ENCODE results near the gene PBXIP1. TPM values are rescaled to one million over a fixed set of nuclear protein-coding genes. Genes with fewer than 3 reads are reported as not detected.

The PBXIP1 gene
- total and polyA plus RNA-seq, 10 of the 15 experiments (the other 5 are each of a cell fraction or from before 2014, with no cell fraction given): 0.63 to 25.6 (median 15.4) TPM

DNA sequence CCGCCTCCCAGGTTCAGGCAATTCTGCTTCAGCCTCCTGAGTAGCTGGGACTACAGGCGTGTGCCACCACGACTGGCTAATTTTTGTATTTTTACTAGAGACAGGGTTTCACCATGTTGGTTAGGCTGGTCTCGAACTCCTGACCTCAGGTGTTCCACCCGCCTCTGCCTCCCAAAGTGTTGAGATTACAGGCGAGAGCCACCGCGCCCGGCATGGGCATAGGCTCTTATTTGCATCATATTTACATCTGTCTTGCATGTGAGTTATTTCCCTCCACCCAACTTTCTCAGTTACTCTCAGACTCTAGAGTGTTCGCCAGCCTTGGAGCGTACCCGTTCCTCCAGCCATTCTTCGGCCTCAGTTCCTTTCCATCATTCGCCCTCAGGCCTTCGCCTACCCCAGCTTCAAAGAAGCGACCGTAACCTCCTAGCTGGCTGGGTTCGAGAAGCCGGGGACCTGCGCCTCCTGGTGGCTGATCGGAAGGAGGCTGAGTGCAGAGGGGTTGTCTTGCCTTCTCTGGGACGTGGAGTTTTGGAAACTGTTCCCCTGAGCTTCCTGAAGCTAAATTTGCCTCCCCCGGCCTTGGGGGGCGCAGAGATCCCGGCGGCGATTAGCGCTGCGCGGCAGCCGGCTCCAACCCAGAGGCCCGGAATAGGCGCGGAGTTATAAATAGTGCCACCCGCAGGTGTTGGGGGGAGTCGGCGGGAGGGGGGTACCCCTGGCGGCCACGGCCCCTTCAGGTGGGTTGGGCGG lies 43.1 kb upstream of the PBXIP1 start (continued):
- TF ChIP-seq RAD21 (IDR thresholded peaks at IDR 0.05; ENCODE audit: insufficient read depth, low read depth, low read length): peak; percentile 72
- TF ChIP-seq RCOR1 (conservative IDR thresholded peaks at IDR 0.05; ENCODE audit: low read depth, low read length): no peak
- TF ChIP-seq ZNF24 (IDR thresholded peaks at IDR 0.05): no peak
- no peak for TF ChIP-seq MTA3 (IDR thresholded peaks at IDR 0.05; ENCODE audit: borderline replicate concordance, low read length)
- TF ChIP-seq BCL11A (IDR thresholded peaks at IDR 0.05; ENCODE audit: low read depth, low read length): no peak
- TF ChIP-seq, protein P1, sequence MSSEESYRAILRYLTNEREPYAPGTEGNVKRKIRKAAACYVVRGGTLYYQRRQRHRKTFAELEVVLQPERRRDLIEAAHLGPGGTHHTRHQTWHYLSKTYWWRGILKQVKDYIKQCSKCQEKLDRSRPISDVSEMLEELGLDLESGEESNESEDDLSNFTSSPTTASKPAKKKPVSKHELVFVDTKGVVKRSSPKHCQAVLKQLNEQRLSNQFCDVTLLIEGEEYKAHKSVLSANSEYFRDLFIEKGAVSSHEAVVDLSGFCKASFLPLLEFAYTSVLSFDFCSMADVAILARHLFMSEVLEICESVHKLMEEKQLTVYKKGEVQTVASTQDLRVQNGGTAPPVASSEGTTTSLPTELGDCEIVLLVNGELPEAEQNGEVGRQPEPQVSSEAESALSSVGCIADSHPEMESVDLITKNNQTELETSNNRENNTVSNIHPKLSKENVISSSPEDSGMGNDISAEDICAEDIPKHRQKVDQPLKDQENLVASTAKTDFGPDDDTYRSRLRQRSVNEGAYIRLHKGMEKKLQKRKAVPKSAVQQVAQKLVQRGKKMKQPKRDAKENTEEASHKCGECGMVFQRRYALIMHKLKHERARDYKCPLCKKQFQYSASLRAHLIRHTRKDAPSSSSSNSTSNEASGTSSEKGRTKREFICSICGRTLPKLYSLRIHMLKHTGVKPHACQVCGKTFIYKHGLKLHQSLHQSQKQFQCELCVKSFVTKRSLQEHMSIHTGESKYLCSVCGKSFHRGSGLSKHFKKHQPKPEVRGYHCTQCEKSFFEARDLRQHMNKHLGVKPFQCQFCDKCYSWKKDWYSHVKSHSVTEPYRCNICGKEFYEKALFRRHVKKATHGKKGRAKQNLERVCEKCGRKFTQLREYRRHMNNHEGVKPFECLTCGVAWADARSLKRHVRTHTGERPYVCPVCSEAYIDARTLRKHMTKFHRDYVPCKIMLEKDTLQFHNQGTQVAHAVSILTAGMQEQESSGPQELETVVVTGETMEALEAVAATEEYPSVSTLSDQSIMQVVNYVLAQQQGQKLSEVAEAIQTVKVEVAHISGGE (CRISPR knock-in tag; IDR thresholded peaks at IDR 0.05): no peak
- no peak for TF ChIP-seq NR2C1 (IDR thresholded peaks at IDR 0.05)
- TF ChIP-seq, protein P2, sequence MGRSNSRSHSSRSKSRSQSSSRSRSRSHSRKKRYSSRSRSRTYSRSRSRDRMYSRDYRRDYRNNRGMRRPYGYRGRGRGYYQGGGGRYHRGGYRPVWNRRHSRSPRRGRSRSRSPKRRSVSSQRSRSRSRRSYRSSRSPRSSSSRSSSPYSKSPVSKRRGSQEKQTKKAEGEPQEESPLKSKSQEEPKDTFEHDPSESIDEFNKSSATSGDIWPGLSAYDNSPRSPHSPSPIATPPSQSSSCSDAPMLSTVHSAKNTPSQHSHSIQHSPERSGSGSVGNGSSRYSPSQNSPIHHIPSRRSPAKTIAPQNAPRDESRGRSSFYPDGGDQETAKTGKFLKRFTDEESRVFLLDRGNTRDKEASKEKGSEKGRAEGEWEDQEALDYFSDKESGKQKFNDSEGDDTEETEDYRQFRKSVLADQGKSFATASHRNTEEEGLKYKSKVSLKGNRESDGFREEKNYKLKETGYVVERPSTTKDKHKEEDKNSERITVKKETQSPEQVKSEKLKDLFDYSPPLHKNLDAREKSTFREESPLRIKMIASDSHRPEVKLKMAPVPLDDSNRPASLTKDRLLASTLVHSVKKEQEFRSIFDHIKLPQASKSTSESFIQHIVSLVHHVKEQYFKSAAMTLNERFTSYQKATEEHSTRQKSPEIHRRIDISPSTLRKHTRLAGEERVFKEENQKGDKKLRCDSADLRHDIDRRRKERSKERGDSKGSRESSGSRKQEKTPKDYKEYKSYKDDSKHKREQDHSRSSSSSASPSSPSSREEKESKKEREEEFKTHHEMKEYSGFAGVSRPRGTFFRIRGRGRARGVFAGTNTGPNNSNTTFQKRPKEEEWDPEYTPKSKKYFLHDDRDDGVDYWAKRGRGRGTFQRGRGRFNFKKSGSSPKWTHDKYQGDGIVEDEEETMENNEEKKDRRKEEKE (IDR thresholded peaks at IDR 0.05): no peak
- TF ChIP-seq MEF2A (IDR thresholded peaks at IDR 0.05; ENCODE audit: insufficient read depth, low read depth, low read length): no peak; the same call in none of the 2 replicates
- no peak for TF ChIP-seq USF2 (IDR thresholded peaks at IDR 0.05; ENCODE audit: borderline replicate concordance, low read depth, low read length)
- no peak for TF ChIP-seq EP300 (IDR thresholded peaks at IDR 0.05; ENCODE audit: borderline replicate concordance in 1 of 2, control insufficient read depth in 1 of 2, low read depth in 2 of 2, low read length in 2 of 2)
- TF ChIP-seq NRF1 (conservative IDR thresholded peaks at IDR 0.05; ENCODE audit: low read depth, low read length): no peak
- no peak for TF ChIP-seq RUNX3 (IDR thresholded peaks at IDR 0.05; ENCODE audit: low read length)
- TF ChIP-seq, protein P3, sequence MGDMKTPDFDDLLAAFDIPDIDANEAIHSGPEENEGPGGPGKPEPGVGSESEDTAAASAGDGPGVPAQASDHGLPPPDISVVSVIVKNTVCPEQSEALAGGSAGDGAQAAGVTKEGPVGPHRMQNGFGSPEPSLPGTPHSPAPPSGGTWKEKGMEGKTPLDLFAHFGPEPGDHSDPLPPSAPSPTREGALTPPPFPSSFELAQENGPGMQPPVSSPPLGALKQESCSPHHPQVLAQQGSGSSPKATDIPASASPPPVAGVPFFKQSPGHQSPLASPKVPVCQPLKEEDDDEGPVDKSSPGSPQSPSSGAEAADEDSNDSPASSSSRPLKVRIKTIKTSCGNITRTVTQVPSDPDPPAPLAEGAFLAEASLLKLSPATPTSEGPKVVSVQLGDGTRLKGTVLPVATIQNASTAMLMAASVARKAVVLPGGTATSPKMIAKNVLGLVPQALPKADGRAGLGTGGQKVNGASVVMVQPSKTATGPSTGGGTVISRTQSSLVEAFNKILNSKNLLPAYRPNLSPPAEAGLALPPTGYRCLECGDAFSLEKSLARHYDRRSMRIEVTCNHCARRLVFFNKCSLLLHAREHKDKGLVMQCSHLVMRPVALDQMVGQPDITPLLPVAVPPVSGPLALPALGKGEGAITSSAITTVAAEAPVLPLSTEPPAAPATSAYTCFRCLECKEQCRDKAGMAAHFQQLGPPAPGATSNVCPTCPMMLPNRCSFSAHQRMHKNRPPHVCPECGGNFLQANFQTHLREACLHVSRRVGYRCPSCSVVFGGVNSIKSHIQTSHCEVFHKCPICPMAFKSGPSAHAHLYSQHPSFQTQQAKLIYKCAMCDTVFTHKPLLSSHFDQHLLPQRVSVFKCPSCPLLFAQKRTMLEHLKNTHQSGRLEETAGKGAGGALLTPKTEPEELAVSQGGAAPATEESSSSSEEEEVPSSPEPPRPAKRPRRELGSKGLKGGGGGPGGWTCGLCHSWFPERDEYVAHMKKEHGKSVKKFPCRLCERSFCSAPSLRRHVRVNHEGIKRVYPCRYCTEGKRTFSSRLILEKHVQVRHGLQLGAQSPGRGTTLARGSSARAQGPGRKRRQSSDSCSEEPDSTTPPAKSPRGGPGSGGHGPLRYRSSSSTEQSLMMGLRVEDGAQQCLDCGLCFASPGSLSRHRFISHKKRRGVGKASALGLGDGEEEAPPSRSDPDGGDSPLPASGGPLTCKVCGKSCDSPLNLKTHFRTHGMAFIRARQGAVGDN (IDR thresholded peaks at IDR 0.05): no peak
- TF ChIP-seq DPF2 (IDR thresholded peaks at IDR 0.05): 0 out of 2 replicates have a peak, but pooled peaks have one; percentile 8
